Activated CD8-positive, alpha-beta memory T cell treated with anti-CD3 and anti-CD28 coated beads, Interleukin-2, amount 50 U/mL, for 24 hours (primary cell): Measurements from ENCODE around the gene RPIA.
"Not testable (repeated sequence)": the region's sequence is repeated elsewhere in the genome, so short reads cannot be mapped to it uniquely, and the experiment has no call there.

Source experiments
- DNase-seq: peaks from one replicate; pipeline ENCODE4 v3.0.0-alpha.2; 2020; ENCODE audit errors: extremely low read depth

RPIA gene

DNA sequence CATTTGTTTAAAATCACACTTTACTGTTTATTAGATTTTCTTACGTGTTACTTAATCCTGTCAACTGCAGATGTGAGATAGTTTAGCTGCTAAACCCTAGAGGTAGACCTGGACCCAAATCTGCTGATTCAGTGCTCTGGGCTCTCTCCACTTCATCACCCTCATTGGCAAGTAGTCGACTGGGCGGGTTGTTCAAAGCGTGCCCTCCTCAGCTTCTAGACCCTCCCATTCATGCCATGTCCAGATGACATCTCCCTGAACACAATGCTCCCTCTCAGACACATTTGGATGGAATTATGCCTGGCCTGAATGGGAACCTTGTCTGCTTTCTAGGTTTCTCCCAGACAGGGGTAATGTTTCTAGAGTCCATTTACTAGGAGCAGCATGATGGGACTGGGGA, 43.7 kb downstream of the RPIA start:
- DNase-seq, result no peak

- no peak for DNase-seq
Observed at GRCh38 chr2:88735853-88736252, 44.4 kb downstream of the RPIA start.

- DNase-seq, result no peak
Observed at GRCh38 chr2:88736437-88736836, 45.0 kb downstream of the RPIA start.

GRCh38 chr2:88737385-88737784, 45.9 kb downstream of the RPIA start:
- no peak for DNase-seq

GRCh38 chr2:88738271-88738670, 46.8 kb downstream of the RPIA start:
- DNase-seq, result no peak

- DNase-seq, result peak; percentile 51
Observed at GRCh38 chr2:88739985-88740600, 48.6 kb downstream of the RPIA start.

DNA sequence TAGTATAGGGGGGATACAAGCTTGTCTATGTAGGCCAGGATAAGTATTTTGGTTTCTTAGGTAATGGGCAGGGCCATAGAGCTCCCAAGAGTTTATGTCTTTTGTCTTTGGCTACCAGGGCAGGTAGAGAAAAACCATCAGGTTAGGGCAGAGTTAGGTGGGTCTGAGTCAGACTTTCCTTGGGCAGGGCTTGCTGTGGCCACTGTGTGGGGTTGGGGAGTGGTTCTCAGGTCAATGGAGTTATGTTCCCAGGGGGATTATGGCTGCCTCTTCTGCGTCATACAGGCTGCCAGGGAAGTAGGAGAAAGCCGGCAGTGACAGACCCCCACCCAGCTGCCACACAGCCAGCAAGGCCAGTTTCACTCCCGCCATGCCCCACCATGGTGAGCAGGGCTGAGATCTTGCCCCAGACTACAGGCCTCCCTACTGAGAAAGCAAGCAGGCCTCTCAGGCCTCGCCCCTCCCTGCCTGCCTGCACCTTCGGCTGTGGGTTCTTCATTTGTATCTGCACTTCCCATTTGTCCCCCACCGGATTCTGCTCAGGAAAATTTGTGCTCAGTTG, 55.5 kb downstream of the RPIA start:
- DNase-seq, result no peak

- DNase-seq, result no peak
Observed at GRCh38 chr2:88747990-88748389, 56.5 kb downstream of the RPIA start.

- DNase-seq, result no peak
Observed at GRCh38 chr2:88751768-88752167, 60.3 kb downstream of the RPIA start.

- DNase-seq, result no peak
Observed at GRCh38 chr2:88753833-88754584, 62.5 kb downstream of the RPIA start.

GRCh38 chr2:88754585-88755320, 63.3 kb downstream of the RPIA start:
- DNase-seq, result no peak

DNA sequence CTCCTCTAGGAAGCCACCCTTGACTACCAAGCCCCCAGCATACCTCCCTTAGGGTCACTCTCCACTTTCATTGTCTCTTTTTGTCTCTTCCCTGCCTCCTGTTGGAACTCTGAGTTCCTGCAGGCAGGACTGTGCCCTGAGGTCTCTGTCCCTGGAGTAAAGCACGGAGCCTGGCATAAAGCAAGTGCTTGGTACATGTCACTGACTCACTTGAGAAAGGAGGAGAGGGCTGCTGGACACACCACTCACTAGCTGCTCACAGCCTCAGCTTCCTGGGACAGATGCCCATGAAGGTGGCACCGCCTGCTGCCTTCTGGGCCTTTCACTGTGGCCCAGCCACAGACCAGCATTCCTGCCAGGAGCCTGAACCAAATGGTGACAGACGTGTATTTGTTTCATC, 64.4 kb downstream of the RPIA start:
- no peak for DNase-seq

GRCh38 chr2:88757025-88757424, 65.6 kb downstream of the RPIA start:
- DNase-seq, result no peak

GRCh38 chr2:88758702-88759101, 67.2 kb downstream of the RPIA start:
- DNase-seq, result not testable (repeated sequence)

GRCh38 chr2:88760819-88761598, 69.5 kb downstream of the RPIA start:
- DNase-seq, result no peak

GRCh38 chr2:88764141-88764849, 72.8 kb downstream of the RPIA start:
- no peak for DNase-seq

GRCh38 chr2:88764850-88765153, 73.3 kb downstream of the RPIA start:
- no peak for DNase-seq

- no peak for DNase-seq
Observed at GRCh38 chr2:88765154-88765888, 73.8 kb downstream of the RPIA start.

- not testable (repeated sequence) for DNase-seq
Observed at GRCh38 chr2:88765889-88766481, 74.5 kb downstream of the RPIA start.

- DNase-seq, result no peak
Observed at GRCh38 chr2:88770016-88770415, 78.5 kb downstream of the RPIA start.
